A549 (cell line): ENCODE measurements around the gene RNF144A. TPM values are rescaled to one million over a fixed set of nuclear protein-coding genes. Genes with fewer than 3 reads are reported as not detected.

Experiments
- ATAC-seq, 2 experiments: fragments of 200-7000 bp in 1 of 2; fragments of >200 bp in 1 of 2; cut with Nextera tagmentation in 1 of 2; cut with Tn5 transposase in 1 of 2; 3 replicates each; pipeline versions ENCODE4 v1.8.0 to v1.9.1; 2018 to 2020; ENCODE audit warnings: mild to moderate bottlenecking in 1 of 2, moderate library complexity in 1 of 2
- CTCF ChIA-PET: fragments of 300-600 bp; sonication (Branson Sonifier 250); formaldehyde crosslinking; extraction: SDS; loops from one replicate; lab custom pipeline; 2021; ENCODE audit warnings: antibody characterized with exemption, inconsistent platforms; lab: Yijun Ruan, JAX
- POLR2A ChIA-PET: fragments of 350-600 bp; formaldehyde crosslinking; extraction: SDS; loops from one replicate; lab custom pipeline; 2021; ENCODE audit warnings: antibody characterized with exemption, inconsistent platforms; lab: Yijun Ruan, JAX
- DNase-seq, 2 experiments: peaks; one replicate each; pipeline versions ENCODE4 v3.0.0 to v3.0.0-alpha.2; 2011 to 2016; ENCODE audit warnings: low read depth in 1 of 2, low spot score in 1 of 2
- FAIRE-seq: peaks from 2 replicates; lab custom pipeline; 2011; peaks lifted over from hg19 to GRCh38; lab: Jason Lieb, UNC
- H3K27ac ChIP-seq, 2 experiments: fragments of >200 bp; sonication (Bioruptor Twin); formaldehyde crosslinking; 3 replicates each; pipeline ENCODE4 v1.5.1; 2016 to 2017
- H3K4me1 ChIP-seq: fragments of >200 bp; sonication (Bioruptor Twin); formaldehyde crosslinking; 3 replicates; pipeline ENCODE4 v1.6.1; 2016
- H3K4me2 ChIP-seq: fragments of >200 bp; sonication (Bioruptor Twin); formaldehyde crosslinking; 3 replicates; pipeline ENCODE4 v1.6.1; 2016
- H3K4me3 ChIP-seq: fragments of >200 bp; sonication (Bioruptor Twin); formaldehyde crosslinking; 3 replicates; pipeline ENCODE4 v1.5.1; 2016
- H3K9me3 ChIP-seq: fragments of >200 bp; sonication (Bioruptor Twin); formaldehyde crosslinking; 3 replicates; pipeline ENCODE4 v1.6.1; 2016
- CEBPB ChIP-seq, 2 experiments: fragments of >200 bp in 1 of 2; sonication (Bioruptor Twin) in 1 of 2; formaldehyde crosslinking in 1 of 2; IDR thresholded peaks; 2 replicates each; pipeline ENCODE4 v1.6.1; 2012 to 2016
- CHD2 ChIP-seq: fragments of 150-350 bp; IDR thresholded peaks from 2 replicates; pipeline ENCODE4 v1.6.1; 2014; ENCODE audit warnings: low read length; ENCODE audit not compliant: partially characterized antibody
- CHD4 ChIP-seq: fragments of 200-600 bp; sonication (generic); IDR thresholded peaks from 2 replicates; pipeline ENCODE4 v1.6.1; 2016; ENCODE audit warnings: antibody characterized with exemption, mild to moderate bottlenecking, borderline replicate concordance
- EHMT2 ChIP-seq: fragments of 200-600 bp; sonication (generic); IDR thresholded peaks from 2 replicates; pipeline ENCODE4 v1.6.1; 2016; ENCODE audit warnings: antibody characterized with exemption, low read depth, mild to moderate bottlenecking, moderate library complexity
- ELK1 ChIP-seq: fragments of 150-350 bp; IDR thresholded peaks from 2 replicates; pipeline ENCODE4 v1.6.1; 2014; ENCODE audit warnings: low read depth, mild to moderate bottlenecking, low read length
- ESRRA ChIP-seq: fragments of 150-350 bp; IDR thresholded peaks from 2 replicates; pipeline ENCODE4 v1.6.1; 2014; ENCODE audit warnings: mild to moderate bottlenecking, low read length, borderline replicate concordance
- FOSL2 ChIP-seq, 2 experiments: fragments of 450-650 bp in 1 of 2; fragments of >200 bp in 1 of 2; sonication (Bioruptor Twin) in 1 of 2; formaldehyde crosslinking; IDR thresholded peaks; 2 replicates each; pipeline versions ENCODE4 v1.5.0 to v1.6.1; 2016 to 2020; ENCODE audit warnings: mild to moderate bottlenecking in 1 of 2, moderate library complexity in 1 of 2
- GATA3 ChIP-seq: IDR thresholded peaks from 2 replicates; pipeline ENCODE4 v1.6.1; 2012; ENCODE audit warnings: borderline replicate concordance
- HDAC2 ChIP-seq: fragments of 200-600 bp; sonication (generic); IDR thresholded peaks from 2 replicates; pipeline ENCODE4 v1.6.1; 2016
- JUNB ChIP-seq: fragments of >200 bp; sonication (Bioruptor Twin); formaldehyde crosslinking; IDR thresholded peaks from 2 replicates; pipeline ENCODE4 v1.6.1; 2016
- NFE2L2 ChIP-seq: fragments of 150-350 bp; conservative IDR thresholded peaks from 2 replicates; pipeline ENCODE4 v1.6.1; 2014; ENCODE audit warnings: low read length
- RFX5 ChIP-seq: fragments of 450-650 bp; IDR thresholded peaks from 2 replicates; pipeline ENCODE4 v1.7.1; 2014; ENCODE audit warnings: antibody characterized with exemption, mild to moderate bottlenecking, moderate library complexity
- SREBF2 ChIP-seq: fragments of 450-650 bp; IDR thresholded peaks from 2 replicates; pipeline ENCODE4 v1.6.1; 2014; ENCODE audit warnings: mild to moderate bottlenecking, moderate library complexity
- TP53 ChIP-seq: fragments of 250-450 bp; sonication (Bioruptor Pico); IDR thresholded peaks from 2 replicates; pipeline ENCODE4 v1.5.0; 2021; ENCODE audit warnings: mild to moderate bottlenecking, moderate library complexity
- USF2 ChIP-seq: fragments of 450-650 bp; IDR thresholded peaks from 2 replicates; pipeline ENCODE4 v1.6.1; 2014; ENCODE audit warnings: antibody characterized with exemption
- ZFP36 ChIP-seq: fragments of 450-650 bp; IDR thresholded peaks from 2 replicates; pipeline ENCODE4 v1.6.1; 2014; ENCODE audit warnings: borderline replicate concordance; ENCODE audit not compliant: partially characterized antibody
- ZSCAN20 ChIP-seq: fragments of 250-450 bp; sonication (Bioruptor Pico); IDR thresholded peaks from 2 replicates; pipeline ENCODE4 v1.8.0; 2022; ENCODE audit warnings: mild to moderate bottlenecking, moderate library complexity
- WGBS: methylation state at CpG from one replicate; pipeline ENCODE4 v1.1.6; 2017; ENCODE audit errors: missing lambda C conversion rate; 5-methylcytosine and 5-hydroxymethylcytosine counted together
- polyA plus RNA-seq, 4 experiments: library from polyadenylated mRNA; depleted of rRNA in 3 of 4; stranded (reverse); fragments of >200 nt; fragmentation: RNase III in 1 of 4; extraction: RNeasy Plus Mini Kit Qiagen cat#74134 plus additional on column Dnase treatment in 1 of 4; gene quantifications; 2 replicates in 3 of 4; 3 replicates in 1 of 4; pipeline ENCODE4 v1.2.3, GENCODE V29; 2011 to 2017
- TF ChIP-seq, protein P1 (sequence below): fragments of >200 bp; sonication (Bioruptor Twin); formaldehyde crosslinking; IDR thresholded peaks from 3 replicates; pipeline ENCODE4 v1.6.1; 2016
- TF ChIP-seq, protein P2 (sequence below): IDR thresholded peaks from 2 replicates; pipeline ENCODE4 v1.6.1; 2012

Gene RNF144A
- polyA plus RNA-seq, 2 of the 4 experiments (the other 2 are of a cell fraction): 4.4 to 9.6 TPM

DNA sequence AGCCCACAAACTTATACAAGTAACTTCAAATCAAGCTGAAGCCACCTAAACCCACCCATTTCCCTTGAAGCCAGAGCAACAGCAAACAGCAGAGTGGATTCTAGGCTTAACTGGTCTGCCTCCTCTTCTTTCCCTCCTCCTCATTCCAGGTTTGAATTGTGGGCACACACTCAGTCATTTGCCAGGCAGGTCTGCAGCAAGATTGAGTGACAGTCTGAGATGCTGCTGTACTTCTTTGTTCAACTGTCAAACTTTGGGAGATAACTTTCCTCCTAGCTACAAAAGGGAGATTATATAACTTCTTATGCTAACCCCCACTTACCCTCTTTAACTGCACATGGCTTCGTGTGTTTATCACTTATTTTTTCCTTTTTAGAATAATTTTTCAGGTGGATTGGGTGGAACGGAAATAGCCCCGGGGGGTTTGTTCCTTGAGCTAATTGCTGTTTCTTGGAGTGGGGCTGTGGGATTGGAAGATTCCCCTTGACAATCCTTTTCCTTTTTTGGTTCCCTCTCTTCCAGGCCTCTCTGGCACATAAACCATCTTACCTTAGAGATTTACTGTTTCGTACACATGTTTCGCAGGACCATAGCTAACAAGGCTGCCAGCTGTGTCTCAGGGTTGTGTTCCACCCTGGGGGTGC lies 55.0 kb downstream of the RNF144A start:
- Histone ChIP-seq H3K4me2 (no peak overlapping the region), H3K27ac (no peak overlapping the region), H3K9me3 (no peaks in the 10 kb centered on the region), H3K4me1 (peaks cover 15% of the 10 kb centered on the region), H3K4me3 (no peak overlapping the region)
- no peak for ATAC-seq
- ChIA-PET POLR2A (no interaction called here), CTCF (interaction anchor here (1.3 kb wide), 1 partner anchor 55 kb away, joined by 3 read pairs; no protein-coding TSS in a partner anchor)
- DNase-seq: no peak
- TF ChIP-seq ZSCAN20 (CRISPR knock-in tag) (no peak), USF2 (no peak)
- TF ChIP-seq, all 56 proteins: peak for 0
- FAIRE-seq: no peak
- 82% methylated on average over 5 of the region's 5 CpGs for WGBS

DNA sequence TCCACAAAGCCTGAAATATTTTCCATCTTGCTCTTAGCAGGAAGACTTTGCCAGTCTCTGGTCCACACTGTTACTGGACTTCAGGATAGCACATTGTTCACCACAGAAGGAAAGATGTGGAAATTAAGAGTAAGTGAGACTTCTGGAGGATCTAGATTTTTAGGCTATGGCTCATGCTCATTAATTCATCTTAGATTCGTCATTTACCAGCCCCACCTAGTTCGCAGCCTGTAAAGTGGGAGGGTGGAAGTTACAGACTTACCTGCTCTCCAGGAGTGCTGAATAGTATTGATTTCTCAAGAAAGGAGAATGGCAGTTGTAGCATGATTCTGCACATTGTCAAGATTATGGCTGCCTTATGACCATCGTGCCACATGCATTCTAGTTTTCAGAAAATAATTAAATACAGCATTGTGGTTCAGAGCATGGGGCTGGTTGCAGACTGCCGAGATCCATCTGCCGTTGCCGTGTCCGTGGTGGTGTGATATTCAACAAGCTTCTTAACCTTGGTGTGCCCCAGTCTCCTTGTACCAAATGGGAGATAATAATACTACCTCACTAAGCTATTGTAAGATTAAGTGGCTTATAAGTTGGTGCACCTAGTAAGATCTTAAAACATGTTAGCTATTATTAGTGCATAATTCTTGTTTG lies 56.8 kb downstream of the RNF144A start:
- no peak overlapping the region for H3K4me3 ChIP-seq
- TF ChIP-seq JUNB (no peak), ESRRA (no peak)
- no peak overlapping the region for H3K4me2 ChIP-seq
- ATAC-seq (no peak), DNase-seq (no peak), FAIRE-seq (no peak)
- H3K9me3 ChIP-seq: no peaks in the 10 kb centered on the region
- H3K27ac ChIP-seq: no peak overlapping the region
- CTCF ChIA-PET: interaction anchor here (0.6 to 1.3 kb wide), 4 partner anchors 10 to 44 kb away, joined by 3 to 4 read pairs (median 3); no protein-coding TSS in a partner anchor
- POLR2A ChIA-PET: no interaction called here
- WGBS: 69% methylated on average over 7 of the region's 7 CpGs
- peaks cover 23% of the 10 kb centered on the region for H3K4me1 ChIP-seq

- Histone ChIP-seq H3K4me3 (no peak overlapping the region), H3K27ac (no peak overlapping the region), H3K4me1 (peaks cover 23% of the 10 kb centered on the region)
- POLR2A ChIA-PET: no interaction called here
- peak in 1 of 2 experiments; percentile 43; a peak in 2 of 6 replicates for ATAC-seq
- CTCF ChIA-PET: no interaction called here
- TF ChIP-seq FOSL2 (IDR thresholded peaks at IDR 0.05) (0 out of 2 replicates have a peak, but pooled peaks have one; percentile 10), FOSL2 (CRISPR knock-in tag; IDR thresholded peaks at IDR 0.05) (no peak), GATA3 (no peak), CEBPB (IDR thresholded peaks at IDR 0.05) (peak; percentile 74 to 77; a peak in 3 of 4 replicates)
- TF ChIP-seq, all 56 proteins: peak for 2
- H3K9me3 ChIP-seq: peaks cover 4% of the 10 kb centered on the region; the same call in 2 of the 3 replicates
- FAIRE-seq (no peak), DNase-seq (peak in 1 of 2 experiments; percentile 19)
- H3K4me2 ChIP-seq: peak overlapping the region; percentile 31; the same call in 2 of the 3 replicates
- 58% methylated on average over 3 of the region's 3 CpGs for WGBS
Observed at GRCh38 chr2:6975988-6976387, 58.8 kb downstream of the RNF144A start.

DNA sequence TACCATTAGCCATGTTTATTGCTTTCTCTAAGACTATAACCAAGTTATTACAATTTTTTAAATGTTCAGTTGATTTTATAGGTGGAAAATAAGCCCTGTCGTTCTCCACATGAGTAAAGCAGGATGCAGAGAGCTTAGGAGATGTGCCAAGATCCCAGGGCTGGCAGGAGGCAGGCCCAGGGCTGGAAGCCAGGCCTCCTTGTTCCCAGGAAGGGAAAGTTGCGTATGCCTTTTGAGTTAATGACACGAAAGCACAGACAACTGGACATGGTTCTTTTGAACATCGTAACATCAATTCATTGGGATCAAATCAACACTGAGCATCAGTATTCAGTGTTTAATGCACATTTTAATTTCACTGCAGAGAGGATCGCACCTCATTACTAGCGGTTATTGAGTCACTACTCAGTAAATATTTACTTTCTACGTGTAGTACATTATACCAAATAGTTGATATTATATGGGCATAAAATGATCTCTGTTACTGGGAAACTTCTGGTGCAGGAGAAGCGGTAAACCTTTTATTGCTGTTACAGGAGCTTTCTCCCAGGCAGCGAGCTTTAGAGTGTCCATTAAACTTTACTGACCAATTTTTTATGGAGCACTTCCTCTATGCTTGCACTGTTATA lies 60.0 kb downstream of the RNF144A start:
- ATAC-seq (peak in 1 of 2 experiments; percentile 70; a peak in 2 of 6 replicates), DNase-seq (peak in 1 of 2 experiments; percentile 9)
- WGBS: 42% methylated on average over 9 of the region's 9 CpGs

DNA sequence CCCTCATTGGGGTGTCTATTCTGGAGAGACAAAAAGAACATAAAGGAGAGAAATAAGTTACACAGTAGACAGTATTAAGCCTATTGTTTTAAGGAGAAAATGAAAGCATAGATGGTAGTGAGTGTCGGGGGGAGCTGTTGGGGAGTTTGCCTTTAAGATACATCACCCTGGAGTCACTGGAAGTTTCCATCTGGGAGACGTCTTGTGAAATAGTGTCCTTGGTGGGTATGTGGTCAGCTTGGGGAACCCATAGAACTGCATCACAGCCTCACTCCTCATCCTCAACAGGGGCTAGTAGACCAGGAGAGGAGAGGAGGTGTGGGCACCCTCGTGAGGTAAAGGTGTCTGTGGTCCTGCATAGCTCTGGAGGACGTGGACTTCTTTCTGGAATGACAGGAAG lies 60.6 kb downstream of the RNF144A start:
- ATAC-seq: no peak; a peak in 1 of 6 replicates
- WGBS: 67% methylated on average over 4 of the region's 4 CpGs
- H3K4me3 ChIP-seq: no peak overlapping the region
- peaks cover 4% of the 10 kb centered on the region; the same call in 2 of the 3 replicates for H3K9me3 ChIP-seq
- peak overlapping the region; percentile 53 for H3K4me2 ChIP-seq
- POLR2A ChIA-PET: no interaction called here
- CTCF ChIA-PET: interaction anchor here (1.5 kb wide), 1 partner anchor 61 kb away, joined by 4 read pairs; no protein-coding TSS in a partner anchor
- H3K27ac ChIP-seq: no peak overlapping the region
- no peak for FAIRE-seq
- H3K4me1 ChIP-seq: peaks cover 23% of the 10 kb centered on the region
- no peak for DNase-seq
- TF ChIP-seq HDAC2 (no peak), TP53 (CRISPR knock-in tag) (no peak), USF2 (no peak), GATA3 (no peak), RFX5 (no peak), CEBPB (IDR thresholded peaks at IDR 0.05) (no peak), FOSL2 (IDR thresholded peaks at IDR 0.05) (no peak), FOSL2 (CRISPR knock-in tag; IDR thresholded peaks at IDR 0.05) (no peak), ELK1 (no peak), CHD4 (no peak), ZFP36 (no peak), CHD2 (no peak), EHMT2 (no peak)
- TF ChIP-seq, protein P1, sequence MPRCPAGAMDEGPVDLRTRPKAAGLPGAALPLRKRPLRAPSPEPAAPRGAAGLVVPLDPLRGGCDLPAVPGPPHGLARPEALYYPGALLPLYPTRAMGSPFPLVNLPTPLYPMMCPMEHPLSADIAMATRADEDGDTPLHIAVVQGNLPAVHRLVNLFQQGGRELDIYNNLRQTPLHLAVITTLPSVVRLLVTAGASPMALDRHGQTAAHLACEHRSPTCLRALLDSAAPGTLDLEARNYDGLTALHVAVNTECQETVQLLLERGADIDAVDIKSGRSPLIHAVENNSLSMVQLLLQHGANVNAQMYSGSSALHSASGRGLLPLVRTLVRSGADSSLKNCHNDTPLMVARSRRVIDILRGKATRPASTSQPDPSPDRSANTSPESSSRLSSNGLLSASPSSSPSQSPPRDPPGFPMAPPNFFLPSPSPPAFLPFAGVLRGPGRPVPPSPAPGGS: no peak
- TF ChIP-seq, protein P2, sequence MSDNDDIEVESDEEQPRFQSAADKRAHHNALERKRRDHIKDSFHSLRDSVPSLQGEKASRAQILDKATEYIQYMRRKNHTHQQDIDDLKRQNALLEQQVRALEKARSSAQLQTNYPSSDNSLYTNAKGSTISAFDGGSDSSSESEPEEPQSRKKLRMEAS: no peak

More for the DNA sequence above, 60.0 kb downstream of the RNF144A start:
- ChIA-PET POLR2A (no interaction called here), CTCF (no interaction called here)
- Histone ChIP-seq H3K4me3 (no peak overlapping the region), H3K9me3 (peaks cover 4% of the 10 kb centered on the region; the same call in 2 of the 3 replicates), H3K4me1 (peaks cover 23% of the 10 kb centered on the region), H3K27ac (no peak overlapping the region), H3K4me2 (peak overlapping the region; percentile 53)
- no peak for TF ChIP-seq NFE2L2
- TF ChIP-seq GATA3: no peak
- no peak for TF ChIP-seq SREBF2
- peak; percentile 32 for FAIRE-seq
